Measurements from ENCODE around the gene GRIK4. TPM values are rescaled to one million over a fixed set of nuclear protein-coding genes. Genes with fewer than 3 reads are reported as not detected.
"Not testable (repeated sequence)": the region's sequence is repeated elsewhere in the genome, so short reads cannot be mapped to it uniquely, and the experiment has no call there.

The GRIK4 gene
- total RNA-seq, 1 experiment from 2014 or later: not detected

DNA sequence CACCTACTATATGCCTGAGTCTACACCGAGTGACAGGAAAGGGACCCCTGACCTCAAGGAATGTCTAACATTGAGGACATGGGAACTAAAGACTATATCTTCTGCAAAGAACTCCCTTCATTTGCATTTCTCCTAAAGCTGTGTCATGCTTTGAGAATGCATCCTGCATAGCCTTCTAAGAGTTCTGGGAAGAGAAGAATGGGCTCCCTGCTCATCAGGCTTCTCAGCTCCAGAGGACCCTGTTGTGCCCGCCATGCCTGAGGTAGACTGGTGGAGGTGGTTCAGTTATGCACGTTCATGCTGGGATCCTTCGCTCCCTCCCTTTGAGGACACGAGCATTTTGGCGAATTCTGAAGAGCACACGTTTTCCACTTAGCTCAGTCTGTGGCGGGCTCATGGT is 63.3 kb downstream of the GRIK4 start:
- DNase-seq (ENCODE audit: low read depth): no peak

DNA sequence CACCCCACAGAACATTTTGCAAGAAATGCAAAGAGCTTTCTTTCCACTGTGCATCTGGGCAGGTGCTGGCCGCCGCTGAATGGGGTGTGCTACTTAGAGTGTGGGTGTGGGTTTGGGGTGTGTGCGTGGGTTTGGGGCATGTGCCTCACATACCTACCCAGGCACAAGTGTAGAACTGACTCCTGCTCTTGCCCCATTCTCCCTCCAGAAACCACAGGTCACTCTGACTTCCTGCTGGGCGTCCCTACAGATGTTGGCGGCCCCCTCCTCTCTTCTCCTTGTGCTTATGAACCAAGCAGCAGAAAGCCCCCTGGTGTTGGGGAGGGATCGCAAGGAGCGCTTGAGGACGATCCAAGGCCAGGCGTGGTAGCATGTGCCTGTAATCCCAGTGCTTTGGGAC is 63.9 kb downstream of the GRIK4 start:
- DNase-seq (ENCODE audit: low read depth): no peak

DNA sequence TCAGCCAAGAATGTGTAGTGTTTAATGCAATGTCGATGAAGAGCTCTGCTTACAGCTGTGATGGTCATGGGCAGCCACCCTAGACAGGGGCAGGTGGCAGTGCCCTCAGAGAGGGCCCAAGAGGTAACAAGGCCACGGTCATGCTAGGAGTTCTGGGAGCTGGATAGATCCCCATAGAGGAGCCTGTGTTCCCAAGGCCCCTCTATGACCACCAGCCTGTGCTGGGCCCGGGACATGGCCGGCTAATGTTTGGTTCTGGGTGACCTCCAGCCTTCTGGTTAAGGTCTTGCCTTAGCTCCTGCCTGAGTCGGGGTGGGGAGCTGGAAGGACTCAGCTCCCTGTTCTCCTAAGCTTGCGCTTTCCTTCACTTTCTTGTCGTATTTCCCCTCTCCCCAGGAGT is 65.1 kb downstream of the GRIK4 start:
- DNase-seq (ENCODE audit: low read depth): no peak

DNA sequence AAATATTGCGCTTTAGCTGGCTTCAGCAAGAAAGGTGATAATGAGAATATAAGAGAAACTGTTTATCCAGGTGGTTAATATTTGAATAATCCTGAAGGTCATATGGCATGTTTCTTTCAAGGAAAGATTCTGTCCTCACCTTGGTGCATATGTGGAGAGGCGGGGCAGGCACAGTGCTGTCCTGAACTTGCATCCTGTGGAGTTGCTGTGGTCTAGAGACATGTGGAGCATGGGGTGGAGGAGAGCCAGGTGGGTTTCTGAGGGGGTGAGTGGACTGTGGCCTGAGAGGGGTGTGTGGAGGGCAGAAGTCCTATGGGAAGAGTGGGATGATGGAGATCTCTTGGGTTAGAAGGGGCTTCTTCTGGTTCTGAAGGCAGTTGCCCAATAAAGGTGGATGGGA is 65.5 kb downstream of the GRIK4 start:
- DNase-seq (ENCODE audit: low read depth): no peak

DNA sequence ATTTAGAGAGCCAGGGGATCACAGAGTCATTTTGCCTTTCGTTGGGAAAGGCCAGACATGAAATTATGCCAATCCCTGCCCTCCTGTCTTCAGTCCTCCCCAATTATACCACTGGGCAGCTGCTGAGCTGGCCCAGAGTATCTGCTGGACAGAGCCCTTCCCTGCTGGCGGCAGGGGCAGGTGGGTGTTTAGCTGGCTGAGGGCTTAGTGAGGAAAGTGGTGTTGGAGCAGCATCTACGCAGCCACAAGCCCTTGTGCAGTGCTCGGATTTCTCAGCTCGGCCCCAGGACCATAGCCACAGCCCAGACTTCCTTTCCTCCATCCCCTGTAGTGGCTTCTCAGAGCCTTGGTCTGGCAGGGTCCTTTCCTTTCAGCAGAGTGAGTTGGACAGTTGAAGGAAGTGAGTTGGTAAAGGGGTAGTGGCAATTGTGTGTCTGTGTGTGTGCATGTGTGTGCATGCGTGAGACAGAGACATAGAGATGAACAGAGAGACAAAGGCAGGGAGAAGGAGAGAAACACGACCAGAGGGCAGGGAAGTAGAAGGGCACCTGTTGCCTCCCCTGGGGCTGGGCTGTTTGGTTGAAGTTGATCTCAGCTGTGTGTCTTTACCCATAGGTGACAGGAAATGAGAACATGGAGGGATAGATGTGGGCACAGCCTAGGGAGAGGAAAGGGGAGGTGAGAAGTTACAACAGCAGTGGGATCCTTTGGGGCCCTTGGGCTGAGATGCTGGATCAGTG is 66.2 kb downstream of the GRIK4 start:
- DNase-seq (ENCODE audit: low read depth): no peak

DNA sequence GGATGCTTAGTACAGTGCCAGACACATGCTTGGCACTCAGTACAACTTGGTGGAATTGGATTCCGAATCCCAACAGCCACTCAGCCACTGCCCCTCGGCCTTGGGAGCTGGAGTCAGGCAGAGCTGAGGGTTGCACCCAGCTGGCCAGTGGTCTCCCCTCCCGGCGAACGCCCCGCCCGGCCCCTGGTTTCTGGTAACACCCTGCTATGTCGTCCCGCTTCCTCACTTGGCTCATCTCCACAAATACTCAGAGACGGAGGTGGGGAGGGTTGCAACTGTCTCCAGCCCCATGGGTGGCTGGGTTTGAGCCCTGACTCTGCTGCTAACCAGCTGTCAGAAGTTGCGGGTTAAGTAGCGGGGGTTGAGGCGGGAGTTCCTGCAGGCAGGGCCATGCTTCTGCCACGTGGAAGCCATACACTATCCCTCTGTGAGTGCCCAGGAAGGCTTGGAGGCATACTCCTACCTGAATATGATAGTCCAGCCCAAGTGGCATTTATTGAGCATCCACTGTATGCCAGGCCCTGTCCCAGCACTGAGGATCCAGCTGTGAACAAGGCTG is 67.1 kb downstream of the GRIK4 start:
- no peak for DNase-seq (ENCODE audit: low read depth)

DNA sequence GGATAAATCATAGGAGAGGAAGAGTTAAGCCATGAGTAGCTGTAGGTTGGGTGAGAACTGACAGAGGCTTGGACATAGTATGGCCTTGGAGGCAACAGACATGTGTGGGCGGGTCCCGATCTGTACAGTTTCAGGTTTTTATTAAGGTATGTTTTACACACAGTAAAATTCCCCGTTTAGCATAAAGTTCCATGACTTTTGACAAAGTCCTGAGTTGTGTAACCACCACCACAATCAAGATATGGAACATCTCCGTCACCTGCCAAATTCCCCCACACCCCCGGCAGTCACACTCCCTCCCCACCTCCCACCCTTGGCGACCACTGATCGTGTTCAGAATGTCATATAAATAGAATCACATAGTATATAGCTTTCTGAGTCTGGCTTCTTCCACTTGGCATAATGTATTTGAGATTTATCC is 68.1 kb downstream of the GRIK4 start:
- no peak for DNase-seq (ENCODE audit: low read depth)

DNA sequence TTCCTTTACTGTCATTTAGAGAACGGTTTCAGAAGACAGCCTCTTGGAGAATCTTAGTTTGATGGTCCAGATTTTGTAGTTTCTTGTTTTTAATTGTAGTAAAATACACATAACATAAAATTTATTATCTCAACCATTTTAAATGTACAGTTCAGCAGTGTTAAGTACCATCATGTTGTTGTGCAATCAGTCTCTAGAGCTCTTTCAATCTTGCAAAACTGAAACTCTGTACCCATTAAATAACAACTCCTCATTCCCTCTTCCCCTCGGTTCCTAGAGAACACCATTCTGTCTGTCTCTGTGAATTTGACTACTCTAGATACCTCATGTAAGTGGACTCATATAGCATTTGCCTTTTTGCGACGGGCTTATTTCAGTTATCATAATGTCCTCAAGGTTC is 69.8 kb downstream of the GRIK4 start:
- DNase-seq (ENCODE audit: low read depth): no peak

DNA sequence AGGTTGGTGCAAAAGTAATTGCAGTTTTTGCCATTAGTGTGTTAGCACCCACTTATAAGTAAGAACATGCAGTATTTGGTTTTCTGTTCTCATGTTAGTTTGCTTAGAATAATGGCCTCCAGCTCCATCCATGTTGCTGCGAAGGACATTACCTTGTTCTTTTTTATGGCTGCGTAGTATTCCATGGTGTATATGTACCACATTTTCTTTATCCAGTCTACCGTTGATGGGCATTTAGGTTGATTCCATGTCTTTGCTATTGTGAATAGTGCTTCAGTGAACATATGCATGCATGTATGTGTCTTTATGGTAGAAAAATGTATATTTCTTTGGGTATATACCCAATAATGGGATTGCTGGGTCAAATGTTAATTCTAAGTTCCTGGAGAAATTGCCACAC is 71.0 kb downstream of the GRIK4 start:
- not testable (repeated sequence) for DNase-seq (ENCODE audit: low read depth)

DNA sequence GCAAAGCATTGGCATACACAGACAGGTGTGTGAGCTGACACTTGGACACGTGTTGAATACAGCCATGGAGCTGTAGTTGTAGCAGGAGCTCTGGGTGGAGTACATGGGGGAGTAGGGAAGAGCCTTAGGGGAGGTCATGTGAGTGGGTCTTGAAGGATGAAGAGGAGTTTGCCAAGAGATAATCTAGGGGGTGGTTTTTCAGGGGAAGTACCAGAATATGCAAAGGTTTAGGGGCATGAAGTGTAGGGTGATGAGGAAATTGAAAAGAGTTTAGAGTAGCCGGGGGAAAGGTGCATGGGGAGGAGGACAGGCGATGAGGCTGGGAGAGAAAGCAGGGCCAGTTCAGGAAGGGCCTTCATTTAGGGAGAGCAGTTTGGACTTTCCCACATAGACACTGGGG is 74.5 kb downstream of the GRIK4 start:
- DNase-seq (ENCODE audit: low read depth): no peak

DNA sequence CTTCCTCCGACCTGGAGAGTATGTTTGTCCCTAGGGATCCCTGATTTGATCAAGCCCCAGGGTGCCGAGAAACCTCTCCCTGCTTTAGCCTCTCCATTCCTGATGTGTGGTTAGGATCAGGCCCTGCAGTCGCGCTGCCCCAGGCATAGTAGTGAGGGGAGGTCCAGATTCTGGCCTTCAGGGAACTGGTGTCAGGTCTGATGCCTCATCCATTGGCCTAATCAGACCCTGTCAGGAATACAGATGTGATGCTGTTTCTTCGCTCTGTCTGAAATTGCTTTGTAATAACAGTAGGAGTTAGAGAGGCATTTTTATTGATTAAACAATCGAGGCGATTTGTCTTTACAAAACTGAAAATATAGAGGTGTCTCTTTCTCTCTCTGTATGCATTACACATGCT is 75.2 kb downstream of the GRIK4 start:
- DNase-seq (ENCODE audit: low read depth): no peak

DNA sequence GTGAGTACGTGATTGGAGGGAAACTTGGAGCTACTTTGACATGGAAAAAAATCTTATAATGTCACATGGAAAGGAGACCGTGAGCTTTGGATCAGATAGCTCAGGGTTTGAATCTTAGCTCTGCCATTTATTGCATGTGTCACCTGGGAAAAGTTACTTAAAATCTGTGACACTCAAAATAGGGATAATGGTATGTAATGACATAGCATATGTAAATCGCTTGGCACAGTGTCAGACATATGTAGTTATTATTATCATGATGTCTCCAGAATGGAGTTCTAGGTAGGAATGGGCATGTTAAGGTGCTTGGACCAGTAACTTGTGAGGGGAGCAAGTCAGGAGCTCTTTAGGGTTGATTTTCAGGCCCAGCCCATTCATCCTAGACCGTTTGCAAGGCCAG is 75.8 kb downstream of the GRIK4 start:
- no peak for DNase-seq (ENCODE audit: low read depth)

DNA sequence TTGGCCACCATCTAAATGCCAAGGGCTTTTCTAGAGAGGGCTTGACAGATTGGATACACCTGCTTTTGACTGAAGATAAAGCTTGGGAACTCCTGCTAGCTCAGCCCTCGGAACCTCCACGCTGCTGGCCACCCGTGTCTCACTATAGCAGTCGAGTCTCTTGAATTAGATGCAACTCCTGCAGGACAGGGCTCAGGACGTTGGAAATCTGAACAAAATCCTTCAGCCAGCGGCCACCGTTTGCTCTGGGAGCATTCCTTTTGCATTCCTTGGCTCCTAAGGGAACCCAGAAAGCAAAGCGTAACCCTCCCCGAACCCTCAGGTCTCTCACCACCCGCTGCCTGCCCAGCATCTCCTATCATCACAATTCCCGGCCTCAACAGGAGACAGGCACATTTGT is 77.8 kb downstream of the GRIK4 start:
- DNase-seq (ENCODE audit: low read depth): no peak

DNA sequence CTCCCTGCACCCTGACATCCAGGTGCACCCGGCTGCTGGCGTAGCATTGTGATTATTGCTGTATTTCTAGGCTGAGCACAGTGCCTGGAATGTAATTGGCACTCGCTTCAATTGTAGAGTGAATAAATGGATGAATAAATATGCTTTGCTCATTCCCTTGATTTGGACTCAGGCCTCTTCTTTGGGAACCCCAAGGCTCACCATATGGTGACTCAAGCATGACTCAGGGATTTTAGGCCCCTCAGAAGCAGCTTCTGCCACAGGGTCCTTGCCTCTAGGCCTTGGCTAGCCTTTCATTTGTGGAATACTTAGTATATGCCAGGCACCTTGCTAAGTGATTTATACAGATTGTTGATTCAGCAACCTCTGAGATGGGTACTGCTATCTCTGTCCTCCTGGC is 78.9 kb downstream of the GRIK4 start:
- DNase-seq (ENCODE audit: low read depth): peak; percentile 47

DNA sequence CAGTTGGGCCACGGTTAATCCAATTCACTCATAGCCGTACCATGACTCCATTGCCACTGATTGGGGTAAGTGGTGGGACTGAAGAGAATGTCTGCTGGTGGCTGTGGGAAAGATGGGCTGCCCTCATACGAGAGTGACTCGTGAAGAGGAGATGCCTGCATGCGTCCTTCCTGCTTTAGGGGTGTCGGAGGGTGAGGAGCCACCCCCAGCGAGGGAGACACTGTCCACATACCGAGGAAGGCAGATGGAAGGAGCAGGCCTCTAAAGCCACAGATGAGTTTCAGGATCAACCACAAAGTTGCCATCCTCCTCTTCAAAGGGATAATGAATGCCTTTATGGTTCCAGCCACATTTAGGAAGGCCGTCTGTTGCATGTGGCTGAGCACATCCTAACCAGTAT is 83.2 kb downstream of the GRIK4 start:
- no peak for DNase-seq (ENCODE audit: low read depth)

DNA sequence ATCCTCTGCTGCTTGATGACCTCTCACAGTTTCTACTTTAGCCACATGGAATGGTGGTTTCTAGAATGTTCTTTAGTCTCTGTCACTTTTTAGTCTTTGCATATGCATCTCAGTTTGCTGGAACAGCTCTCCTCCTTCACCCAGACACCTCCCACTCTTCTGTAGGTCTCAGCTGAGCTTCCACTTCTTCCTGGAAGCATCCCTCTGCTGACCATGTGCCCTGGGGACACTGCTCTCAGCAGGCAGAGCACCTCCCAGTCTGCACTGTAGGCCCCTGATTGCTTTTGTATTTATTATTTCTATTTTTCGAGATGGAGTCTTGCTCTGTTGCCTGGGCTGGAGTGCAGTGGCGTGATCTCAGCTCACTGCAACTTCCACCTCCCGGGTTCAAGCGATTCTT is 84.0 kb downstream of the GRIK4 start:
- no peak for DNase-seq (ENCODE audit: low read depth)

DNA sequence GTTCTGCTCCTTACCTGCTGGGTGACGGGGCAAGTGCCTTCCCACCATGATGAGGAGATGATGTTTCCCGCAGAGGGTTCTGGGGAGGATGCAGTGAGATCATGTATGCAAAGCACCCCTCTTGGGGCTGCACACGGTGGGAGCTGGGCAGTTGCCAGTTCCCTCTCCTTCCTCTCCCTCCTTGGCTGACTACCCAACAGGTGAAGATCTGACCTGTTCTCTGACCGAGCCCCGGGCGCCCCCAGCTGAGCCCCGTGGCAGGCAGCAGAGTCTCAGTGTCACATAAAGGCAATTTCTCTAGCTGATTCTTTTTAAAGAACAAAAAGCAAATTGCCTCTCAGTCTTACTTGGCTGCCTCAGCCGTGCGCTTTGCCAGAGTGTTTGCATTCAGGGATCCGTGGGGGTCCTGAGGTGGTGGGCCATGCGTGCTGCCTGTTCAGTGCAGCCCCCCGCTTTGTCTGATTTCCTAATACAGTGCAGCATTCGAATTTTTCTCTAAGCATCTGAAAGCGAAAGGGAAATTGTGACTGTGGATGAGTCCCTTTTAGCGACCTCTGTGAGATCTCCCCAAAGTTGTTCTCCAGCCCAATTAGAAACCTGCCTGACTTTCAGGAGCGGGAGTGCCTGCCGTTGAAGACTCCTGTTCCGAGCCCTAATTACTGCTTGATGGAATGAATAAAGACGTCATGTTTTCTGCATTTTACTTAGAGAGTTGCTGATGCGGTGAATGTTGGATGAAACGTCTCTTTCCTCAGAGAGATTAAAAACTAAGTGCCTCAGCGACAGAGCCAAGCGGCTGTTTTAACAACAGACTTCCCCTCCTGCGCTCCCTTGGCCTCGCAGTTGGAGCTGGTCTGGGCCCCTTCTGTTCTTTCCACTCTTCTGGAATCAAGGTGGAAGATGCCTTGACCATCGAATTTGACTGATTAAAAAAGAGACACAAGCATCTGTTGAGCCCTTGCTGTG is 86.0 kb downstream of the GRIK4 start:
- no peak for DNase-seq (ENCODE audit: low read depth)

DNA sequence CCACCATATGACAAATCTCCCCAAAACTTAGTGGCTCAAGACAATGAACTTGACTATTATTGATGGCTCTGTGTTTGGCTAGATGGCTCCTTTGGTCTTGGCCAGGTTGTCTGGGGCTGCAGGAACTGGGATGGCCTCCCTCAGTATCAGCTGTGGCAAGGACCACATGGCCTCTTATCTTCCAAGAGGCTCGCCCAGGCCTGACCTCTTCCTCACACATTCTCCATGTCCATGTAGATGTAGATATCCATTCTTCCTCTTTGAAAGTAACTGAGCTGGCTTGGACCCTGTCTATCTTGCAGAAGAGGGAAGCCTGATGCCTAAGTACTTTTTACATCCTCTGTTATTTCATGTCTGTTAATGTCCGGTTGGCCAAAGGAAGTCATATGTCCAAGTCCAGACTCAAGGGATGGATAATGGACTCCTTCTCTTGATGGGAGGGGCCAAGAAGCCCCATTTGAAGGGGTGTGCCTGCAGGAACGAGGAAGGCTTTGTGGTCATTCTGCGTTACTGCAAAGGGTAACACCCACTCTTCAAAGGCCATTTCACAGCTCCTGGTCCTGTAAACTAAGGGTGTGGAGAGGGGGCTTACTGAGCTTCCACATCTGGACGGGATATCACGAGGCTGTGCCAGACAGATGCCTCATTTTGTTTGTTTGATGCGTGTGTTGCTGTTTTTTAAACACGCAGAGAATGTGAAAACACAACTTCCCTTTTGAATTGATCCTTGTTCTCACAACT is 87.1 kb downstream of the GRIK4 start:
- no peak for DNase-seq (ENCODE audit: low read depth)

DNA sequence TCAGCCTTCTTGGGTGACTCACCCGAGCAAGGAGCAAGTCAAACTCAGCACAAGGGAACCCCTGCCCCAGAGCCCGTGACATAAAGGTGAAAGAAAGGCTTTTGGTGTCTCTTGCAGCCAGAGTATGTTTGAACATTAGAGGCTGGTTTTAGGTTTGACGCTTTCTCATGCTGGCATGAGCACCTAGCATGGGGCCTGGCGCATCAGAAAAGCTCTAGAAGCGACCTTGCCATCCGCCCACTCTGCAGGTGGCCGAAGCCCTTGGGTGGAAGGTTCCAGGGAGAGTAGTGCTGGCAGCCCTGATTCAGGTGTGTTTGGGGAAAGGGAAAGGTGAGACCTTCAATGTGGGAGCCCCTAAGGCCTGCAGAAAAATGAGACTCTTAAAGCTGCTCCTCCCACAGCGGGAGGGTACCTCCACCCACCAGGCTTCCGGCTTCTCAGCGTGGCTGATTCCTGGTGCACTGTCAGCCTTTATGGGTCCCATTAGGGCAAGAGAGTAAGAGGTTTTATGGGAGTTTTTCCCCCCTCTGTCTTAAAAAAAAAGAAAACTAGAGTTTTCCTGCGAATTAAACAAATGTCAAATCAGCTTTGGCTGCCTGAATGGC is 88.4 kb downstream of the GRIK4 start:
- DNase-seq (ENCODE audit: low read depth): no peak

DNA sequence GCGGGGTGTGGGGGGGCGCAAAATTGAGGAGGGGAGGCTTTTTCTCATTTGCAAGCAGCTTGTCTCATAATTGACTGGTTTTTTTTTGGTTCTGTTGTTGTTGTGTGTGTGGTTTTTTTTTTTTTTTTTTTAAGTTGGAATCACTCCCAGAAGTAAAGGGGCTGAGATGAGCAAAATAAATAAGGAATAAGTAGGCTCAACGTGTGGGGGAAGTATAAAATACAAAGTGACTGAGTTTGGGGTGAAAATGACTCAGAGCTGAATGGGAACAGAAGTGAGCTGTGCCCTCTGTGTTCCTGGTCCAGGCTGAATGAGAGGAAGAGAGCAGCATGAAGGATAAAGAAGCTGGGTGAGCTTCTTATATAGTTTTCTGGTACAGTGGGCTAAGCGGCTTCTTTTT is 90.0 kb downstream of the GRIK4 start:
- peak; percentile 20 for DNase-seq (ENCODE audit: low read depth)

DNA sequence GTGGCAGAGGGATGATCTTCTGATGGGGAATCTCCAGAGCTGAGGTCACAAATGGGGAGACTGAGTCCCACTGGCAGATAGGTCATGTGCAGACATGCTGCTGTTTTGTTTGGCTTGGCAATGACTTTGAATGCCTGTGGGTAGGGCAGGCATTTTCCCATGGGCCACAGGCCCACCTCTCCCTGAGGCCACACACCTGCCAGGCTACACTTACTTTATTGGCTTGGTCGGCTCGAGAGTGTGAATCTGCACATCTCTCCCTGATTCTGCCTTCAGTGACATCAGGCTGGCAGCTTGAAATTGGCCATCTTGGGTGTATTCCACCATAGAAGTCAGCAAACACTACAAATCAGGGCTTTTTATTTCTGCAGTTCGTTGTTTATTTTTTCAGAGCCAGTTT is 91.5 kb downstream of the GRIK4 start:
- DNase-seq (ENCODE audit: low read depth): no peak

DNA sequence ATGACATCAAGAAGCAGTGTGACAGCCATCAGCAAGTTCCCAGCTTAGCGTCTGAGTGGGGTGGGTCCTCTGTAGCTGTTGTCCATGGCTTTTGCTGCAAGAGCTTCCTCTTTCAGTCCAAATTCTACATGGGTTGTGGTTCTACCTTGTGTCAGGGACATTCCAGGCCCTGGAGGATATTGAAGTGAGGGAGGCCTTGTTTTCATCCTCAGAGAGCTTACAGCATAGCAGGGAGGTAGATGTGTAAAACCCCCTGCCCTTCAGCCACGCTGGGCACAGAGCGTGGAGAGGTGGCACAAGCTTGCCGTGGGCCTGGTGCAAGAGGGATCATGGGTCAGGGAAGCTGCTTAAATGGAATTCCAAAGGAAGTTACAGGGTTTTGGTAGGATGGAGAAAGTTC is 93.9 kb downstream of the GRIK4 start:
- no peak for DNase-seq (ENCODE audit: low read depth)

Measured in RPMI7951 (cell line).